Measurements from ENCODE around the gene CD27. TPM values are rescaled to one million over a fixed set of nuclear protein-coding genes. Genes with fewer than 3 reads are reported as not detected.
"Not testable (repeated sequence)": the region's sequence is repeated elsewhere in the genome, so short reads cannot be mapped to it uniquely, and the experiment has no call there.

Gene CD27
- total RNA-seq, 6 experiments from 2014 or later = 0.33 to 1.2 (median 0.68) TPM; not detected in 1

- Histone ChIP-seq H3K27me3 (no peaks in the 10 kb centered on the region), H3K4me3 (peak within 1 kb of the TSS; percentile 60 to 91 (median 76)), H3K9me3 (no peaks in the 10 kb centered on the region), H3K36me3 (peaks cover 0 to 29% (median 0%) of the 10 kb centered on the region in 4 donors), H3K4me1 (peaks cover 0 to 20% (median 4%) of the 10 kb centered on the region in 4 donors), H3K27ac (peak within 1 kb of the TSS; percentile 71 to 97 (median 91))
- peak; percentile 95 to 98 (median 95) for DNase-seq
- intact Hi-C loops (cut with DNase I) = no loop called here
- peak; percentile 93 to 97 (median 95) for ATAC-seq
- WGBS (ENCODE audit: insufficient coverage, low coverage, low lambda C conversion rate, missing lambda C conversion rate) = 0% methylated on average over 31 of the region's 49 CpGs
- peak in 3 of 4 donors; percentile 23 to 55 (median 24) for TF ChIP-seq CTCF (IDR thresholded peaks at IDR 0.05)
- no peak for TF ChIP-seq POLR2A (IDR thresholded peaks at IDR 0.05)
Measured at GRCh38 chr12:6493497-6494257, 48.9 kb downstream of the CD27 start, which contains the start of gene NCAPD2. NCAPD2 (plus strand) TSS chr12:6494102; CDS start chr12:6495099, 997 bp downstream.

- H3K9me3 ChIP-seq = no peaks in the 10 kb centered on the region
- intact Hi-C loops (cut with DNase I) = no loop called here
- no peaks in the 10 kb centered on the region for H3K27me3 ChIP-seq
- ATAC-seq = peak in 2 of 4 donors; percentile 5 to 7
- 1% methylated on average over 14 of the region's 14 CpGs for WGBS (ENCODE audit: insufficient coverage, low coverage, low lambda C conversion rate, missing lambda C conversion rate)
- H3K4me1 ChIP-seq = peaks cover 0 to 20% (median 4%) of the 10 kb centered on the region in 4 donors
- TF ChIP-seq CTCF (IDR thresholded peaks at IDR 0.05) = no peak
- no peak for TF ChIP-seq POLR2A (IDR thresholded peaks at IDR 0.05)
- H3K4me3 ChIP-seq = peak overlapping the region; percentile 60 to 91 (median 76)
- peaks cover 0 to 35% (median 0%) of the 10 kb centered on the region in 4 donors for H3K36me3 ChIP-seq
- no peak for DNase-seq
- peak overlapping the region in 1 of 3 donors; percentile 91 for H3K27ac ChIP-seq
Measured at GRCh38 chr12:6494258-6494743, 49.5 kb downstream of the CD27 start.

- no peak overlapping the region for H3K27ac ChIP-seq
Measured at GRCh38 chr12:6494968-6495367, 50.2 kb downstream of the CD27 start.

GRCh38 chr12:6497291-6497690, 52.5 kb downstream of the CD27 start:
- H3K4me1 ChIP-seq = peaks cover 0 to 18% (median 4%) of the 10 kb centered on the region in 4 donors
- H3K9me3 ChIP-seq; H3K27ac ChIP-seq; DNase-seq; intact Hi-C loops (cut with DNase I); H3K27me3 ChIP-seq; H3K4me3 ChIP-seq; ATAC-seq: not testable (repeated sequence)
- H3K36me3 ChIP-seq = peaks cover 0 to 31% (median 0%) of the 10 kb centered on the region in 4 donors
- 72% methylated on average over 3 of the region's 3 CpGs for WGBS (ENCODE audit: insufficient coverage, low coverage, low lambda C conversion rate, missing lambda C conversion rate)

More at GRCh38 chr12:6494968-6495367, 50.2 kb downstream of the CD27 start:
- no peaks in the 10 kb centered on the region for H3K9me3 ChIP-seq
- intact Hi-C loops (cut with DNase I) = no loop called here
- DNase-seq (no peak), ATAC-seq (no peak)
- no peak overlapping the region for H3K4me3 ChIP-seq
- TF ChIP-seq POLR2A (IDR thresholded peaks at IDR 0.05) (no peak), CTCF (IDR thresholded peaks at IDR 0.05) (no peak)
- peaks cover 0 to 20% (median 4%) of the 10 kb centered on the region in 4 donors for H3K4me1 ChIP-seq
- H3K36me3 ChIP-seq = peaks cover 0 to 39% (median 0%) of the 10 kb centered on the region in 4 donors
- WGBS (ENCODE audit: insufficient coverage, low coverage, low lambda C conversion rate, missing lambda C conversion rate) = 91% methylated on average over 1 of the region's 1 CpG
- no peaks in the 10 kb centered on the region for H3K27me3 ChIP-seq

- Histone ChIP-seq H3K4me1 (peaks cover 0 to under 1% (median 0%) of the 10 kb centered on the region in 4 donors), H3K36me3 (peaks cover 0 to 31% (median 0%) of the 10 kb centered on the region in 4 donors), H3K27ac (no peak overlapping the region), H3K27me3 (no peaks in the 10 kb centered on the region), H3K9me3 (no peaks in the 10 kb centered on the region), H3K4me3 (no peak overlapping the region)
- intact Hi-C loops (cut with DNase I) = no loop called here
- DNase-seq (no peak), ATAC-seq (no peak)
- WGBS (ENCODE audit: insufficient coverage, low coverage, low lambda C conversion rate, missing lambda C conversion rate) = 93% methylated on average over 2 of the region's 2 CpGs
- no peak for TF ChIP-seq POLR2A (IDR thresholded peaks at IDR 0.05)
- TF ChIP-seq CTCF (IDR thresholded peaks at IDR 0.05) = no peak
Measured at GRCh38 chr12:6500466-6500865, 55.7 kb downstream of the CD27 start.

All from right lobe of liver (tissue), 6 donors.